Lower leg skin (tissue), 4 donors: ENCODE results near the gene BABAM2. TPM values are rescaled to one million over a fixed set of nuclear protein-coding genes. Genes with fewer than 3 reads are reported as not detected.

Experiments used
- DNase-seq, 2 donors: peaks; one replicate each; pipeline ENCODE4 v3.0.0-alpha.2; 2019; ENCODE audit warnings: low spot score in 2 of 2
- H3K4me3 ChIP-seq: fragments of 200-600 bp; sonication (generic); 2 replicates; pipeline ENCODE4 v1.5.1; 2017; ENCODE audit warnings: mild to moderate bottlenecking, low read depth; ENCODE audit not compliant: poor library complexity, severe bottlenecking
- POLR2A ChIP-seq, 2 donors: fragments of 450-650 bp; IDR thresholded peaks; one replicate each; pipeline ENCODE4 v1.6.1; 2016 to 2017; ENCODE audit warnings: antibody characterized with exemption in 2 of 2, mild to moderate bottlenecking in 1 of 2, moderate library complexity in 1 of 2
- WGBS, 2 donors: methylation state at CpG; one replicate each; pipeline ENCODE4 v1.1.5; 2018; 5-methylcytosine and 5-hydroxymethylcytosine counted together
- intact Hi-C: fragments of 100-400 bp; cut with DNase I; formaldehyde crosslinking; loops from one replicate; pipeline ENCODE4 v1.15.0; 2023; ENCODE audit warnings: low total_unique reads
- total RNA-seq, 4 donors: library from RNA; depleted of rRNA; stranded (reverse); fragments of >200 nt; gene quantifications; one replicate each; pipeline ENCODE4 v1.1.0, GENCODE V29; 2016
- TF ChIP-seq, protein P1 (sequence below), 3 donors: fragments of 450-650 bp; IDR thresholded peaks; one replicate each; pipeline ENCODE4 v1.5.1; 2016; ENCODE audit warnings: antibody characterized with exemption in 3 of 3, mild to moderate bottlenecking in 3 of 3, moderate library complexity in 2 of 3

The BABAM2 gene
- total RNA-seq, 4 donors from 2014 or later, result 18.4 to 28.5 (median 23.9) TPM

DNA sequence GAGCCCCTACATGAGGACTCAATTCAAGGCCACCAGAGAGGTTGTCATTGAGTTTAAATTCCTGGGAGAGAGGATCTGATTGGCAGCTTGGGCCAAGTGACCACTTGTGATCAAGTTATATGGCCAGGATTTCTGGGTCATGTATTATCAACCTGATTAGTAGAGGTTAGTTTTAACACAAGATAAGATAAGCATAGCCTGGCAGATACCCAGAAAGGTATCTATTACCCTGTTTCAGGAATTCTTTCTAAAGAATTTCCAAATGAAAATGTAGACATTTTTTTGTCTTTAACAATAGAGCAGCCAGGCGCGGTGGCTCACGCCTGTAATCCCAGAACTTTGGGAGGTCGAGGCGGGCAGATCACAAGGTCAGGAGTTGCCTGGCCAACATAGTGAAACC is 50.5 kb downstream of the BABAM2 start:
- intact Hi-C loops, result no loop called here
- H3K4me3 ChIP-seq, result no peak overlapping the region
- no peak for DNase-seq
- TF ChIP-seq, protein P1, sequence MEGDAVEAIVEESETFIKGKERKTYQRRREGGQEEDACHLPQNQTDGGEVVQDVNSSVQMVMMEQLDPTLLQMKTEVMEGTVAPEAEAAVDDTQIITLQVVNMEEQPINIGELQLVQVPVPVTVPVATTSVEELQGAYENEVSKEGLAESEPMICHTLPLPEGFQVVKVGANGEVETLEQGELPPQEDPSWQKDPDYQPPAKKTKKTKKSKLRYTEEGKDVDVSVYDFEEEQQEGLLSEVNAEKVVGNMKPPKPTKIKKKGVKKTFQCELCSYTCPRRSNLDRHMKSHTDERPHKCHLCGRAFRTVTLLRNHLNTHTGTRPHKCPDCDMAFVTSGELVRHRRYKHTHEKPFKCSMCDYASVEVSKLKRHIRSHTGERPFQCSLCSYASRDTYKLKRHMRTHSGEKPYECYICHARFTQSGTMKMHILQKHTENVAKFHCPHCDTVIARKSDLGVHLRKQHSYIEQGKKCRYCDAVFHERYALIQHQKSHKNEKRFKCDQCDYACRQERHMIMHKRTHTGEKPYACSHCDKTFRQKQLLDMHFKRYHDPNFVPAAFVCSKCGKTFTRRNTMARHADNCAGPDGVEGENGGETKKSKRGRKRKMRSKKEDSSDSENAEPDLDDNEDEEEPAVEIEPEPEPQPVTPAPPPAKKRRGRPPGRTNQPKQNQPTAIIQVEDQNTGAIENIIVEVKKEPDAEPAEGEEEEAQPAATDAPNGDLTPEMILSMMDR (IDR thresholded peaks at IDR 0.05), result no peak
- TF ChIP-seq POLR2A (IDR thresholded peaks at IDR 0.05), result no peak
- 96% methylated on average over 5 of the region's 5 CpGs for WGBS, 2 donors

DNA sequence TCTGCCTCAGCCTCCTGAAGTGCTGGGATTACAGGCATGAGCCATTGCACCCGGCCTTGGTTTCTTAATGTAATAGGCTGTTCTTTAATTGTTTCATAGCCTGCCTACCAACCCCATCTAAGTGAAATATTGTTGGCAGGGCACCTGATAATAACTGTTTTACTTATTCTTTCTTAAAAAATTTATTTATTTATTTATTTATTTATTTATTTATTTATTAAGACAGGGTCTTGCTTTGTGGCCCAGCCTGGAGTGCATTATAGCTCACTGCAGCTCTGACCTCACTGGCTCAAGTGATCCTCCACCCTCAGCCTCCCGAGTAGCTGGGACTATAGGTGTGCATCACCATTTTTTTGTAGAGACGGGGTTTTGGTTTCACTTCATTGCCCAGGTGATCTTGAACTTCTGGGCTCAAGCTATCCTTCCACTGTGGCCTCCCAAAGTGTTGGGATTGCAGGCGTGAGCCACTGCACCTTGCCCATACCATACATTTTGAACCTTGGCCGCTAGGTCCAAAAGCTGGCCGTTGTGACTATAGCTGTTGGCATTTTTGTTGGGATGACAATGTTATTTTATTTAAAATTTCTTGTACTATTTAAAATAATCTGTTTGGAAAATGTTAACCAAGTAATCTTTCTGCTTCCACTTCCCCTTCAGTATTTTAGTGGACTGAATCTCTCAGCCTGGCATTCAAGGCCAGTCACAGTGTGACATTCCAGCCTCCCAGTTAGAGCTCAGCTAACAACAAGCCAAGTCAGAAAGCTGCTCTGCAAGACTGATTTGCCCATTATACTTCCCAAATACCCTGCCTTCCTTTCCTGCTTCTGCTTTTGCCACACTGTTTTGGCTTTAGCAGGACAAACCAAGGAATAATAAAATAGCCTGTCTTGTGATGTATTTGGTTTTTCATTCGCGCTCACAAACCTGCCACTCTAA is 52.4 kb downstream of the BABAM2 start:
- intact Hi-C loops, result no loop called here
- H3K4me3 ChIP-seq, result no peak overlapping the region
- no peak for DNase-seq
- 92 to 94% methylated on average over 8 of the region's 8 CpGs for WGBS, 2 donors
- no peak for TF ChIP-seq POLR2A (IDR thresholded peaks at IDR 0.05)
- TF ChIP-seq, protein P1 (IDR thresholded peaks at IDR 0.05), result no peak

DNA sequence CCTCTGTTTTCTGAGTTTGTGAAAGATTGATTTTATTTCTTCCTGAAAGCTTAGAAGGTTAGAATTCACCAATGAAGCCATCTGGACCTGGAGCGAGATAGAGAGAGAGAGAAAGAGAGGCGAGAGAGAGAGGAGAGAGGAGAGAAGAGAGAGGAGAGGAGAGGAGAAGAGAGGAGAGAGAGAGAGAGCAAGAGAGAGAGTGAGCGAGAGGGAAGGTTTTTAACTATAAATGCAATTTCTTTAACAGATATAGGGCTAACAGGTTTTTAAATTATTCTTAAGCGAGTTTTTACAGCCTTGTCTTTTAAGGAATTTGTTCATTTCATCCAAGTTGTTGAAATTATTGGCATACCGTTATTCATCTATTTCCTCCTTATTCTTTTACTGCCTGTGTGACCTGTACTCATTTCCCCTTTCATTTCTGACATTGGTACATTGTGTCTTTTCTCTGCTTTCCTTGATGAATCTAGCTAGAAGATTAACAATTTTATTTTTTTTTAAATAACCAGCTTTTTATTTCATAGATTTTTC is 56.1 kb downstream of the BABAM2 start:
- 71 to 77% methylated on average over 5 of the region's 5 CpGs for WGBS, 2 donors
- TF ChIP-seq POLR2A (IDR thresholded peaks at IDR 0.05), result no peak
- TF ChIP-seq, protein P1 (IDR thresholded peaks at IDR 0.05), result no peak
- H3K4me3 ChIP-seq, result no peak overlapping the region
- intact Hi-C loops, result no loop called here
- DNase-seq, result no peak

DNA sequence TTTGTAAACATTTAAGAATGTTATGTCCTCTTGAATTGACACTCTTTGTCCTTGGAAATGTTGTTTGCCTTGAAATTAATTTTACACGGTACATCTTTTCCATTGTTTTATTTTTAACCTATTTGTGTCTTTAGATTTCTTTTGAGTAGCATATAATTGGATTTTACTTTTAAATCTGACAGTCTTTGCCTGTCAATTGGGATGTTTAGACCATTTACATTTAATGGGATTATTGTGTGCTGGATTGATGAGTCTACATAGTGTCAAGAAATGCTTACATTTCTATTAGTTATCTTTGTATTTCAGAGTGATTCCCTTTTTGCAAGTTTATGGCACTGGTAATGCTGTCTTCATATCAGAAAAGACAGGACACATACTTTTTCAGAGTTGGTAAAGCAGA is 61.5 kb downstream of the BABAM2 start:
- TF ChIP-seq, protein P1 (IDR thresholded peaks at IDR 0.05), result no peak
- TF ChIP-seq POLR2A (IDR thresholded peaks at IDR 0.05), result no peak
- H3K4me3 ChIP-seq, result no peak overlapping the region
- intact Hi-C loops, result no loop called here
- 70 to 84% methylated on average over 1 of the region's 1 CpG for WGBS, 2 donors
- no peak for DNase-seq

DNA sequence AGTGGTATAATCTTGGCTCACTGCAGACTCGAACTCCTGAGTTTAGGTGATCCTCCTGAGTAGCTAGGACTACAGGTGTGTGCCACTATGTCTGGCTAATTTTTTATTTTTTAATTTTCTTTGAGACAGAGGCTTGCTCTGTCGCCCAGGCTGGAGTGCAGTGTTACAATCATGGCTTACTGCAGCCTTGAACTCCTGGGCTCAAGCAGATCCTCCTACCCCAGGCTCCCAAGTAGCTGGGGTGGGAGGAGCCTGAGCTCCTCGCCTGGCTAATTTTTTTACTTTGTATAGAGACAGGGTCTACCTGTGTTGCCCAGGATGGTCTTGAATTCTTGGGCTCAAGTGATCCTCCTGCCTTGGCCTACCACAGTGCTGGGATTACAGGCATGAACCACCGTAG is 62.5 kb downstream of the BABAM2 start:
- TF ChIP-seq, protein P1 (IDR thresholded peaks at IDR 0.05), result no peak
- no peak for TF ChIP-seq POLR2A (IDR thresholded peaks at IDR 0.05)
- intact Hi-C loops, result no loop called here
- no peak overlapping the region for H3K4me3 ChIP-seq
- no peak for DNase-seq
- WGBS, 2 donors, result 88% methylated on average over 4 of the region's 4 CpGs
